OCI-LY7 (cell line): ENCODE results near the gene ADCY1.

ENCODE experiments used
- CTCF ChIP-seq: fragments of 200-600 bp; sonication (generic); conservative IDR thresholded peaks from 2 replicates; pipeline ENCODE4 v1.5.1; 2014; ENCODE audit warnings: mild to moderate bottlenecking, antibody characterized with exemption, low read length, moderate library complexity, mixed read lengths
- EZH2phosphoT487 ChIP-seq: fragments of 200-600 bp; sonication (generic); IDR thresholded peaks from 2 replicates; pipeline ENCODE4 v1.6.1; 2018; ENCODE audit warnings: low read depth, borderline replicate concordance, mild to moderate bottlenecking, mixed run types, antibody characterized with exemption, low read length, moderate library complexity, mixed read lengths

- TF ChIP-seq CTCF, result no peak
- TF ChIP-seq EZH2phosphoT487, result no peak
Observed at GRCh38 chr7:45586542-45587520, 12.7 kb downstream of the ADCY1 start.
